CD1c-positive myeloid dendritic cell (primary cell): ENCODE data around the gene CES3.
"Not testable (repeated sequence)": the region's sequence is repeated elsewhere in the genome, so short reads cannot be mapped to it uniquely, and the experiment has no call there.

Experiments
- DNase-seq: peaks from one replicate; pipeline ENCODE4 v3.0.0-alpha.2; 2016; ENCODE audit errors: extremely low spot score

CES3 gene

DNA sequence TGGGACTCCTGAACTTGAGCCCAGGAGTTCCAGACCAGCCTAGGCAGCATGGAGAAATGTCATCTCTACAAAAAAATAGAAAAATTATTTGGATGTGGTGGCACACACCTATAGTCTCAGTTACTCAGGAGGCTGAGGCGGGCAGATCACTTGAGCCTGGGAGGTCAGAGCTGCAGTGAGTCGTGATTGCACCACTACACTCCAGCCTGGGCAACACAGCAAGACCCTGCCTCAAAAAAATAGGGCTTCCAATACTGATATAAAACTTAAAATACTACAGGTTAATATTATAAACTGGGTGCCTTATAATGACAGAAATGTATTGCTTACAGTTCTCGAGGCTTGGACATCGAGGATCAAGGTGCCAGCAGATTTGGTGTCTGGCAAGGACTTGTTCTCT lies 15.1 kb upstream of the CES3 start:
- DNase-seq = no peak

DNA sequence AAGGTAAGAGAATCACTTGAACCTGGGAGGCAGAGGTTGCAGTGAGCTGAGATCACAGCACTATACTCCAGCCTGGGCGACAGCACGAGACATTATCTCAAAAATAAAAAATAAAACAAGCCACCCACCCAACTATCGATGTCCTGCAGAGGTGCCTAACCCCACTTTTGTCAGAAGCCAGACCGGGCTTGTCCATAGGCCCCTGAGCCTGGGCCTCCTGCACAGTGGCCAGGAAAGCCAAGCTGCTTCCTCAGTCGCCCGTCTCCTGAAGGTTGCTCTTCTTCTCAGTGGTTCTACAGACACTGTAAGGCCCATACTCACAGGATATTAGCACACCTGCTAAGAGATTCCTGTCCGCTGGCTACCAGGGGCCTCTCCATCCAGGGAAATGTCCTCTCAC lies 14.5 kb upstream of the CES3 start:
- no peak for DNase-seq

DNA sequence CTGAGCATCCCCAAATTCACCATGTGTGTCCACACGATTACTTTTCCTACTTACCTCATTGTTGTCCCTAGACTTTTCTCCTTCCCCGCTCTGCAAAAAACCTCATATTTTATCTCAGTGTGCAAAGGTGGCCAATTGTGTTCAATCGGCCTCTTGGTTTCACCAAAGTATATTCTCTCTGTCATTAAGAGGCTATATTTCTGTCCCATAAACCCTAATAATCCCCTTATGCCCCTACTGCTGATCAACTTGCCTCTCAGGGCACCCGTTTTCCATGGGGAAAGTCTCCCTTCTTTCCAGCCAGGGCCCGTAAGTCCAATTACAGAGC lies 14.1 kb upstream of the CES3 start:
- DNase-seq = no peak

DNA sequence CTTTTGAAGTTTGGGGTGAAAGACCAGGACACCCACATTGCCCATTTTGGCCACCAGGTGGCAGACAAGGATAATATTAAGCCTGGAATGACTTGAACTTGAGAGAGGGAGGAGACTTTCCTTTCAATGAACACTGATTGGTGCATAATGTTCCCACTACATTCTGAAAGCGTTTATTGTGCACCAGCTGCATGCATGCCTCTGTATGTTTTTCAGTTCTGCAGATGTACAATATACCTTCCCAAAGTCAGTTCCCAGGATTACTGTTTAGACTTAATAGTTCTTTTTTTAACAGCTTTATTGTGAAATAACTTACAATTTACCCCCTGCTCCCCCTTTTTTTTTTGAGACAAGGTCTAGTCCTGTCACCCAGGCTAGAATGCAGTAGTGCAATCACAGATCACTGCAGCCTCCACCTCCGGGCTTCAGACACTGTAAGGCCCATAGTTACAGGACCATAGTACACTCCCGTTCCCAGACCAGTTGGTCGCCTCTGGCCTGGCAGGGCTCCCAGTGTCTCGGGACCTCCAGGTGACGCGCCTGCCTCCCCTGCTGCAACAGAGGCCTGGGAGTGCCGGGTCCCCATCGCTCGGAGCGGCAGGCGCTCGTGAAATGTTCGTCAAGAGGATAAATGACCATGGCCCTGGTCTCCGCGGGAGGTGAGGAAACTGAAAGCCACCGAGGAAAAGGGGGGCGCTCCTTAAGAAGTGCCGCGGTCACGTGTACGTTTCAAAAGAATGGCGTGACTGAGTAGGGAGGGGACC lies 13.6 kb upstream of the CES3 start:
- peak; percentile 92 for DNase-seq

DNA sequence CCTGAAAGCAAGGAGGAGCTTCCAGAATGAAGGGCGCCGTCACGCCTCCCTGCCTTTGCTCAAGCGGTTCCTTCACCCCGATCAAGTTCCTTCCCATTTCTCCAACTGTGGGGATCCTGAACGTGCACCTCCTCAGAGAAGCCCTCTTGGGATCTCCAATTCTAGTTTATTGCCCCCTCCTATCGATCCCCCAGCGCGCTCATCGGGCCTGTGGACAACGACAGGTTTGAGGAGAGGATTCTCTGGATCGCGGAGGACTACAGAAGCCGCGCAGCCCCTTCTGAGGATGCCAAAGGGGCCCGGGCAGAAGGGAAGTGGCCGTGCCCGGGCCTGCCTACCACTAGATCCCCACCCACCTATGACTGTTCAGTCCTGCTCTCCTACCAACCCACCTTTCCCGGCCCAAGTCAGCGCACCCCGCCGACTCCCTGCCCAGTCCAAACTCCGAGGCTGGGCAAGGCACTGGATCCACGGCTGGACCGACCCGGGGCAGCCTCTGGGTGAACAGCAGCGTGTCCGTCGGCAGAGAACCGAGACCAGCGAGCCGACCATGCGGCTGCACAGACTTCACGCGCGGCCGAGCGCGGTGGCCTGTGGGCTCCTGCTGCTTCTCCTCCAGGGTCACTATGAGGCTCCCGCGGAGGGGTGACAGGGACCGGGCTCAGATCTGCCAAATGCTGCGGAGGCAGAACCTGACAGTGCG lies 12.8 kb upstream of the CES3 start:
- peak; percentile 25 for DNase-seq

DNA sequence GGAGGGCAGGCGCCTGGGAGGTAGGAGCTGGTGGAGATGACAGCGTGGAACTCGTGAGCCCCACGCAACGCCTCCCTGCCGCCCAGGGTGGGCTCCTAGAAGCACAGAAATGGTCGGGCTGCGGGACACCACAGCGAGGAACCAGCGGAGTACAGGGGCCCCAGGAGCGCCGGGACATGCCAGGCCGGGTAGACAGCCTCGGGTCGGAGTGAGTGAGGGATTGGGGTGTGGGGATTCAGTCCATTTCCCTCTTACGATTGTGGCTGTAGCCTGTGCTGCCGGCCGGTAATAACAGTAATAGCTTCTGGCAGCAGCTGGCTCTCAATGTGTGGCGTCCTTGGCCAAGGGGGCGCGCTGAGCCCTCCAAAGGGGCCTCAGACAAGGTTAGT lies 12.2 kb upstream of the CES3 start:
- no peak for DNase-seq

DNA sequence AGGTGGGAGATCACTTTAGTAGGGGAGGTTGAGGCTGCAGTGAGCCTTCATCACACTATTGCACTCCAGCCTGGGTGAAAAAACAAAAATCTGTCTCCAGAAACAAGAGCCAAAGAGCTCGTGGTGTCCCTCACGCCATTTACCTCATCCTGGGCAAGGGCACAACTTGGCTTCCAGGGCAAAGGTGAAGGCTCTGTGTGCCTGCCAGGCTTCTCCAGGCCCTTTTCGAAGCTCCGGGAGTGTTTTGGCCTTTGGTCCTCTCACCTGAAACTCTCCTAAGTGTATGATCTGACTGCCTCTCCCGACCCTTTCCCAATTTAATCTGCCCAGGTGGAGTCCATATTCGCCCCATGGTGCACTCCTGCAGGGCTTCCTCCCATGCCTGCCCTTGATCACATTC lies 11.6 kb upstream of the CES3 start:
- DNase-seq = no peak

DNA sequence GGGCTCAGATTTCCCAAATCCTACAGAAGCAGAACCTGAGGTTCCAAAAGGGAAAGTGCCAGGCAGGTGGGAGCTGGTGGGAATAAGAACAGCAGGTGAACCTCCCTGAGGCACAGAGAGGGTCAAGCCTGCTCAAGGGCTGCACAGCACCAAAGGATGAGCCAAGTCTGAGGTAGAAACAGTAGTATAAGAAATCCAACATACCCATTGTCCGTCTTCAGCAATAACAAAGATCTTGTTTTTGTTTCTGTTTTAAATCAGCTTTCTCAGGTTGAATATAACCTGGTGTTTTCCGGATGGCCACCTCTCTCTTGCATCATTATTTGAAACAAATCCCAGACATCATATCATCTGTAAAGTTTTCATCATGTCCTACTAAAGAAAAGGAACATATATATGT lies 10.6 kb upstream of the CES3 start:
- no peak for DNase-seq

DNA sequence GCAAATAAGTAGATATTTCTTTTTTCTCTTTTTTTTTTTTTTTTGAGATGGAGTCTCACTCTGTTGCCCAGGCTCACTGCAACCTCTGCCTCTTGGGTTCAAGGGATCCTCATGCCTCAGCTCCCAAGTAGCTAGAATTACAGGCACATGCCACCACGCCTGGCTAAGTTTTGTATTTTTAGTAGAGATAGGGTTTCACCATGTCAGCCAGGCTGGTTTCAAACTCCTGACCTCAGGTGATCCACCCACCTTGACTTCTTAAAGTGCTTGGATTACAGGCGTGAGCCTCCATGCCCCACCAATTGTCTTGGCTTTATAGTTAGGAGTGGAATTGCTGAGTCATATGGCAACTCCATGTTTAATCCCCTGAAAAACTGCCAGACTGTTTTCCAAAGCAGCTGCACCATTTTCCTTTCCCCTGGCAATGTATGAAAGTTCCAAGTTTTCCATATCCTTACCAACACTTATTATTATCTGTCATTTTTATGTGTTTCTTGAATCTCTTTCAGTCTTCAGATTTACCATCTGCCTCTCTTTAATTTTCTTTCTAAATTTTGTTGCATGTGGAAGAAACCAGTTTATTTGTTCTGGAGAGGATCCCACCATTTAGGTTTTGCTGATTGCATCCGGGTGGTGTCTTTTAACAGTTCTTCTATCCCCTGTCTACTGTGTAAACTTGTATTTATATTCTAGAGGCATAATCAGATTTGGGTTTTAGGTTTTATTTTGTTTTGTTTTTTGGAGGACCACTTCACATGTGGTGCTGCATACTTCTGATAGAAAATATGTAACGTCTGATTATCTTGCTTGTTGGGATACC lies 9.9 kb upstream of the CES3 start:
- no peak for DNase-seq

DNA sequence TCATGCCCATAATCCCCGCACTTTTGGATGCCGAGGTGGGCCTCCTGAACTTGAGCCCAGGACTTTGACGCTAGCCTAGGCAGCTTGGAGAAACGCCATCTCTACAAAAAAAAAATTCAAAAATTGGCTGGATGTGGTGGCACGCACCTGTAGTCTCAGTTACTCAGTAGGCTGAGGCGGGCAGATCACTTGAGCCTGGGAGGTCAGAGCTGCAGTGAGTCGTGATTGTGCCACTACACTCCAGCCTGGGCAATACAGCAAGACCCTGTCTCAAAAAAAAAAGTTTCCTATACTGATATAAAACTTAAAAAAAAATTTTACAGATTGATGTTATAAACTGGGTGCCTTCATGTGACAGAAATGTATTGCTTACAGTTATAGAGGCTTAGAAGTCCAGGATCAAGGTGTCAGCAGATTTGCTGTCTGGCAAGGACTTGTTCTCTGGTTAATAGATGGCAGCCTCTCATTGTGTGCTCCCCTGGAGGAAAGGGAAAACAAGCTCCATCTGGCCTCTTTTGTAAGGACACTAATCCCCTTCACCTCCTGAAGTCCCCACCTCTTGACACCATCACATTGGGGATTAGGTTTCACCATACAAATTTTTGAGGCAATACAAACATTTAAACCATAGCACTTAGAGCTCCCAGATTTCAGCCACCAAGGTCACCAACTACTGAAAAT lies 8.5 kb upstream of the CES3 start:
- no peak for DNase-seq

DNA sequence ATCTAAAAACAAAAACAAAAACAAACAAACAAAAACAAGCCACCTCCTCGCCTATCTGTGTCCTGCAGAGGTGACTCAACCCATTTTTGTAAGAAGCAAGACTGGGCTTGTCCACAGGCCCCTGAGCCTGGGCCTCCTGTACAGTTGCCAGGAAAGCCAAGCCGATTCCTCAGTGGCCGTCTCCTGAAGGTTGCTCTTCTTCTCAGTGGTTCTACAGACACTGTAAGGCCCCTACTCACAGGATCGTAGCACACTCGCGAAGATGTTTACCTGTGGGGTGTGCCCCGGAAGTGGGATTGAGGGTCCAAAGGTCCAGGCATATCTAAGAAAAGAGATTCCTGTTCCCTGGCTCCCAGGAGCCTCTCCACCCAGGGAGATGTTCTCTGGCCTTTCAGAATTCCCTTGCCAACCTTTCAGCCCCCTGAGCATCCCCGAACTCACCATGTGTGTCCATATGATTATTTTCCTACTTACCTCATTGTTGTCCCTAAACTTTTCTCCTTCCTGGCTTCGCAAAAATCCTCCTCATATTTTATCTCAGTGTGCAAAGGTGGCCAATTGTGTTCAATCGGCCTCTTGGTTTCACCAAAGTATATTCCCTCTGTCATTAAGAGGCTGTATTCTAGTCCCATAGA lies 7.5 kb upstream of the CES3 start:
- no peak for DNase-seq

DNA sequence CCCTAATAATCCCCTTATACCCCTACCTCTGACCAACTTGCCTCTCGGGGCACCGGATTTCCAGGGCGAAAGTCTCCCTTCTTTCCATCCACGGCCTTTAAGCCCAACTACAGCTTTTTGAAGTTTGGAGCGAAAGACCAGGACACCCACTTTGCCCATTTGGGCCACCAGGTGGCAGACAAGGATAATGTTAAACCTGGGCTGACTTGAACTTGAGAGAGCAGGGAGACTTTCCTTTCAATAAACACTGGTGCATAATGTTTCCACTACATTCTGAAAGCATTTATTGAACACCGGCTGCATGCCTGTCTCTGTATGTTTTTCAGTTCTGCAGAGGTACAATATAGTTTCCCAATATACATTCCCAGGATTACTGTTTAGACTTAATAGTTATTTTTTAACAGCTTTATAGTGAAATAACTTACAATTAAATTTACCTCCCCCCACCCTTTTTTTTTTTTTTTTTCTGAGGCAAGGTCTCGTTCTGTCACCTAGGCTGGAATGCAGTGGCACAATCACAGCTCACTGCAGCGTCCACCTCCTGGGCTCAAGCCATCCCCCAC lies 6.9 kb upstream of the CES3 start:
- peak; percentile 83 for DNase-seq

DNA sequence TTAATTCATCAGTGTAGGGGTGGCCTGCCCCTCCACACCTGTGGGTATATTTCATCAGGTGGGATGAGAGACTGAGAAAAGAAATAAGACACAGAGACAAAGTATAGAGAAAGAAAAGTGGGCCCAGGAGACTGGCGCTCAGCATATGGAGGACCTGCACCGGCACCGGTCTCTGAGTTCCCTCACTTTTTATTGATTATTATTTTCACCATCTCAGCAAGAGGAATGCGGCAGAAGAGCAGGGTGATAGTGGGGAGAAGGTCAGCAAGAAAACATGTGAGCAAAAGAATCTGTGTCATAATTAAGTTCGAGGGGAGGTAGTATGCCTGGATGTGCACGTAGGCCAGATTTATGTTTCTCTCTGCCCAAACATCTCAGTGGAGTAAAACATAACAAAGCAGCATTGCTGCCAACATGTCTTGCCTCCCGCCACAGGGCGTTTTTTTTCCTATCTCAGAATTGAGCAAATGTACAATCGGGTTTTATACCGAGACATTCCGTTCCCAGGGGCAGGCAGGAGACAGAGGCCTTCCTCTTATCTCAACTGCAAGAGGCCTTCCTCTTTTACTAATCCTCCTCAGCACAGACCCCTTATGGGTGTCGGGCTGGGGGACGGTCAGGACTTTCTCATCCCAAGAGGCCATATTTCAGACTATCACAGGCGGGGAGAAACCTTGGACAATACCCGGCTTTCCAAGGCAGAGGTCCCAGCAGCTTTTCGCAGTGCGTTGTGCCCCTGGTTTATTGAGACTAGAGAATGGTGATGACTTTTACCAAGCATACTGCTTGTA lies 5.5 kb upstream of the CES3 start:
- DNase-seq = not testable (repeated sequence)

DNA sequence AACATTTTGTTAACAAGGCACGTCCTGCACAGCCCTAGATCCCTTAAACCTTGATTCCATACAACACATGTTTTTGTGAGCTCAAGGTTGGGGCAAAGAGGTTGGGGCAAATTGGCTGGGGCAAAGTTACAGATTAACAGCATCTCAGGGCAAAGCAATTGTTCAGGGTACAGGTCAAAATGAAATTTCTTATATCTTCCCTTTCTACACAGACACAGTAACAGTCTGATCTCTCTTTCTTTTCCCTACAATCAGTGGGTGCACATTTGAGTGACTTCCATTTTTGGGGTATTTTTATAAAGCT lies 5.0 kb upstream of the CES3 start:
- DNase-seq = not testable (repeated sequence)

DNA sequence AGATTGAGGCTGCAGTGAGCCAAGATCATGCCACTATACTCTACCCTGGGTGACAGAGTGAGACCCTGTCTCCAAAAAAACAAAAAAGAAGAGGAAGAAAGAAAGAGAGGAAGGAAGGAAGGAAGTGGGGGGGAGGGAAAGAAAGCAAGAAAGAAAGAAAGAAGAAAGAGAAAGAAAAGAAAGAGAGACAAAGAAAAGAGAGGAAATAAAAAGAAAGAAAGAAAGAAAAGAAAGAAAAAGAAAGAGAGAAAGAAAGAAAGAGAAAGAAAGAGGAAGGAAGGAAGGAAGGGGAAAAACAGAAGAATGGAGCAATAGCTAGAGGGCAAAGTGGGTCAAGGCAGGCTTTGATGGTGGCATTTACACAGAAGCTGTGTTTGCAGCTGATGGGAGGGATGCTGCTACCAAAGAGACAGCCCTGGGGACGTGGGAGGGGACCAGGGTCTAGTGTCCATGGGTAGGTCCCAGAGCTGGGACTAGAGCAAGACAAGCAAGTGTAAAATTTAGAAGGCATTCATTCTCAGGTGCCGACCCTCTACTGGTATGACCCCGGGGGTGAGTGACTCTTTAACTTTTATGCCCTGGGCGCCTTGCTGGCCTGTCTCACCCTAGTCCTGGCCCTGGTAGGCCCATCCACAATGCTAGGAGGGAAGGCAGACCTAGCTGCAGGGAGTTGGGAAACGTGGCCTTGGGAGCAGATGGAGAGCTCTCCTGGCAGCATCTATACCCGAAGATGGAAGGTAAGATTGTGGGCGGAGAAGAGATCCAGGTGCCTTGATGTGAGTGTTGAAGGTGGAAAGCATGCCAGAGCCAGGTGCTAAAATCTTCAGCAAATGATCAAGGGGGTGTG lies 2.0 kb upstream of the CES3 start:
- no peak for DNase-seq

DNA sequence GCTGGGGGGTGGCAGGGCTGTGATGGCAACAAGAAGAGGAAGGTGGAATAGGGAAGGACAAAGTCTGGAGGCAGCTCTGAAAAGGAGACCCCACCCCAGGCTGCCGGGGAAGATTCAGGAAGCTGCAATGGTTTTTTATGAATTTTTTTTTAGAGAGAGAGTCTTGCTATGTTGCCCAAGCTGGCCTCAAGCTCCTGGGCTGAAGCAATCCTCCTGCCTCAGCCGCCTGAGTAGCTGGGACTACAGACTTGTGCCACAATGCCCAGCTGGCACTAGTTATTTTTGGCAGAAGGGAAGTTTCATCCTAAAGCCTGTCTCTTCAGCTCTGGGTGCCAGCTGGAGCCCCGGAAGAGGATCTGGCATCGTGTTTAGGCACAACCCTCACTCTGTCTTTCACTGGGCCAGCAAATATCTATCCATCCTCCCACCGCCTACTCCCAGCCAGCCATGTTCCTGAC lies 1.3 kb upstream of the CES3 start:
- peak; percentile 68 for DNase-seq

DNA sequence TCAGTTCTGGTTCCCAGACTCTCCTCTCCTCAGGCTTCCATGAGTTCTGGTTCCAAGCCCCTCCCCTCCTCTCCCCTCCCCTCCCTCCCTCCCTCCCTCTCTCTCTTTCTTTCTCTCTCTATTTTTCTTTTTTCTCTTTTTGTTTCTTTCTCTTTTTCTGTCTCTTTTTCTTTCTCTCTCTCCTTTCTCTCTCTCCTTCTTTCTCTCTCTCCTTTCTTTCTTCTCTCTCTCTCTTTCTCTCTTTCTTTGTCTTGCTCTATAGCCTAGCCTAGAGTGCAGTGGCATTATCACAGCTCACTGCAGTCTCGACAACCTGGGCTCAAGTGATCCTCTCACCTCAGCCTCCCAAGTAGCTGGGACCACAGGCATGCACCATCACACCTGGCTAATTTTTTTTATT lies 796 bp upstream of the CES3 start:
- DNase-seq = no peak

DNA sequence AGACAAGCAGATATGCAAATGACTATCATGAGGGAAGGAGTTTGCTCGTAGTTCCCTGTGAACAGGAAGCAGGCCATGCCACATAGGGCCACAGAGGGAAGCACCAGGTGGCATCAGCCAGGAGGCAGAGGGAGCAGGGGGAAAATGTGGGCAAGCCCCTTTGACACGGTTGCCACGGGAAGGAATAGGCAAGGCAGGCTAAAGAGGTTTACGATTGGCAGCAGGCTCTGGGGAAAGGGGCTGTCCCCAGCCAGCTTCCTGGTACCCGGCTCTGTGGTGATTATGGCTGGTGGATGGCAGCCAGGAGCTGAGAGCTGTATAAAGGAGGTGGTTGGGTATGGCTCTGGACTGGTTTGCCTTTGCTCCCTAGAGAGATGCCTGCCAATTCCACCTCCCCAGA lies 848 bp downstream of the CES3 start:
- DNase-seq = no peak

DNA sequence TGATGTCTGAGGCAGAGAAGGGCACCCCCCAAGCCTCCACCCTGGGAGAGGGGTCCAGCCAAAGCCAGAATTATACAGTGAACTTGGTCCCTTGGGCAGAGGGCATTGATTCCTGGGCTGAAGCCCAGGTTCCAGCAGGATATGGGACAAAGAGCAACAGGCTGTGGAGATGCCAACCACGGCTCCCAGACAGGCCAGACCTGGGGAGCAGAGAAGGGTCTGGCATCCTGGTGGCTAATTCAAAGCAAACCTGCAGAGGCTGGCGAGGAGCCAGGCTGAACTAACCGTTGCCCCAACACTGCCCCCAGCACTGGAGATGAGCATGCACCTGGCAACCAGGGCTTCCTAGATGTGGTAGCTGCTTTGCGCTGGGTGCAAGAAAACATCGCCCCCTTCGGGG lies 3.0 kb downstream of the CES3 start:
- DNase-seq = no peak

DNA sequence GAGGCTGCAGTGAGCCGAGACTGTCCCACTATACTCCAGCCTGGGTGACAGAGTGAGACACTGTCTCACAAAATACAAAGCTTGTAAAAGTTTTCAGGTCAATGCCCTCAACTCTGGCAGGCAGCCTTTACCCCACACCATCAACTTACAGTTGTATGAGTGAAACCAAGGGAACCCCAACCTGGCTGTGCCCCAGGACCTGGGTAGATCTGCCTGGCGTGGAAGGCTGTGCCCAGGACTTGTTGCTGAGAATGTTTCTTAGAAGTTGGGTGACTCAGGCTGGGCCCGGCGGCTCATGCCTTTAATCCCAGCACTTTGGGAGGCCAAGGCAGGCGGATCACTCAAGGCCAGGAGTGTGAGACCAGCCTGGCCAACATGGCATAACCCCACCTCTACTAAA lies 7.8 kb downstream of the CES3 start:
- DNase-seq = no peak
